ENCODE measurements around the gene PDE2A.

PDE2A gene

GRCh38 chr11:72607496-72607895 lies 66.7 kb downstream of the PDE2A start:
- FAIRE-seq (no peak), DNase-seq (ENCODE audit: insufficient read length, low spot score) (no peak)
- no peak for TF ChIP-seq CTCF (IDR thresholded peaks at IDR 0.05; ENCODE audit: insufficient read depth, missing control alignments)

- FAIRE-seq (no peak), DNase-seq (ENCODE audit: insufficient read length, low spot score) (no peak)
- TF ChIP-seq CTCF (IDR thresholded peaks at IDR 0.05; ENCODE audit: insufficient read depth, missing control alignments): no peak
These were observed 67.3 kb downstream of the PDE2A start for GRCh38 chr11:72606748-72607468.

- no peak for FAIRE-seq
- DNase-seq (ENCODE audit: insufficient read length, low spot score): no peak
- no peak for TF ChIP-seq CTCF (IDR thresholded peaks at IDR 0.05; ENCODE audit: insufficient read depth, missing control alignments)
These were observed 68.1 kb downstream of the PDE2A start for GRCh38 chr11:72605973-72606747.

- TF ChIP-seq CTCF (IDR thresholded peaks at IDR 0.05; ENCODE audit: insufficient read depth, missing control alignments): no peak
- FAIRE-seq (peak; percentile 97), DNase-seq (ENCODE audit: insufficient read length, low spot score) (peak; percentile 94)
These were observed 70.0 kb downstream of the PDE2A start for GRCh38 chr11:72604256-72604655.

- no peak for DNase-seq (ENCODE audit: insufficient read length, low spot score)
- no peak for TF ChIP-seq CTCF (IDR thresholded peaks at IDR 0.05; ENCODE audit: insufficient read depth, missing control alignments)
- no peak for FAIRE-seq
These were observed 71.8 kb downstream of the PDE2A start for GRCh38 chr11:72602250-72602904.

GRCh38 chr11:72600557-72600956 lies 73.7 kb downstream of the PDE2A start:
- no peak for DNase-seq (ENCODE audit: insufficient read length, low spot score)
- no peak for FAIRE-seq
- no peak for TF ChIP-seq CTCF (IDR thresholded peaks at IDR 0.05; ENCODE audit: insufficient read depth, missing control alignments)

All from D721Med (cell line).